SK-N-SH treated with all-trans-retinoic acid at 6 μM for 48 hours (cell line): ENCODE data around the gene HBQ1.
"Not testable (repeated sequence)": the region's sequence is repeated elsewhere in the genome, so short reads cannot be mapped to it uniquely, and the experiment has no call there.

Experiments
- ARNTL ChIP-seq: fragments of 450-650 bp; formaldehyde crosslinking; IDR thresholded peaks from 2 replicates; pipeline ENCODE4 v1.5.0; 2020; ENCODE audit warnings: low read depth, mild to moderate bottlenecking, moderate library complexity, borderline replicate concordance
- POU6F1 ChIP-seq: fragments of 250-450 bp; sonication (Bioruptor Pico); IDR thresholded peaks from 2 replicates; pipeline ENCODE4 v1.8.0; 2021; ENCODE audit warnings: low read depth, mild to moderate bottlenecking, moderate library complexity, borderline replicate concordance
- RARB ChIP-seq: fragments of 250-450 bp; sonication (Bioruptor Pico); IDR thresholded peaks from 2 replicates; pipeline ENCODE4 v1.8.0; 2021; ENCODE audit warnings: mild to moderate bottlenecking, moderate library complexity
- SNAI2 ChIP-seq: fragments of 250-450 bp; sonication (Bioruptor Pico); IDR thresholded peaks from 2 replicates; pipeline ENCODE4 v1.5.0; 2020; ENCODE audit warnings: mild to moderate bottlenecking, moderate library complexity
- ZNF70 ChIP-seq: fragments of 450-650 bp; formaldehyde crosslinking; IDR thresholded peaks from 2 replicates; pipeline ENCODE4 v1.5.0; 2020; ENCODE audit warnings: mild to moderate bottlenecking, moderate library complexity

- not testable (repeated sequence) for TF ChIP-seq ZNF70; ARNTL (CRISPR knock-in tag); RARB; SNAI2 (CRISPR knock-in tag); POU6F1 (CRISPR knock-in tag)
These were observed 3.5 kb upstream of the HBQ1 start, which contains the start of gene HBA1 for GRCh38 chr16:176477-177382.
